ENCODE data around the gene B3GNT2.

DNA sequence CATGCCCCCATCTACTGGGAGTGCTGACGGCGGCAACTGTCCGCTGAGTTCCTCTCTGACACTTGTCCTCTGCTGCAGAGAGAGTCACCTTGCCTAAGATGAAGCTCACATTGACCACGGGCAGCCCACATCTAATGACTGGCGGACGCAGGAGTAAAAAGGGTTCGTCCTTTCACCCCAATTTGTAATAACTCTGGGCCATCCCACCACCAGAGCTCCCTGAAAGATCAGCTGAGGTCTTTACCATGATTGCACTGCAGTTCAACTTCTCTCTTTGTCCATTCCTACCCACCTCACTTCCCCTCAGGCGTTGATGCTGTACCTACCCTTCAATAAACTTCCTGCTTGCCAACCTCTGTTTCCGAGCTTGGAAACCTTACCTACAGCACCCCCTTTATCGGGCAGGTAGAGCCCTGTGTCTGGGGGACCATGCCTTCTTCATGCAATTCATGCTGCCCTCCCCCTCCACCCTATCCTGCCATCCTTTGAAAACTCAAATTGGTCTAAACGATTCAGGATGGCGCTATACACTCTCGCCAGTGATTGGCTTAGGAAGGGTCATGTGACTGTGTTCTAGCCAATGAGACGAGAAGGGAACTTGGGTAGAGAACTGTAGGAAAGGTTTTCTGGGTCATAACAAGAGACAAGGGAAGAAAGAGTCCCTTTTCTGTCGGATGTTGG, 10.3 kb upstream of the B3GNT2 start:
- TF ChIP-seq, protein P1, sequence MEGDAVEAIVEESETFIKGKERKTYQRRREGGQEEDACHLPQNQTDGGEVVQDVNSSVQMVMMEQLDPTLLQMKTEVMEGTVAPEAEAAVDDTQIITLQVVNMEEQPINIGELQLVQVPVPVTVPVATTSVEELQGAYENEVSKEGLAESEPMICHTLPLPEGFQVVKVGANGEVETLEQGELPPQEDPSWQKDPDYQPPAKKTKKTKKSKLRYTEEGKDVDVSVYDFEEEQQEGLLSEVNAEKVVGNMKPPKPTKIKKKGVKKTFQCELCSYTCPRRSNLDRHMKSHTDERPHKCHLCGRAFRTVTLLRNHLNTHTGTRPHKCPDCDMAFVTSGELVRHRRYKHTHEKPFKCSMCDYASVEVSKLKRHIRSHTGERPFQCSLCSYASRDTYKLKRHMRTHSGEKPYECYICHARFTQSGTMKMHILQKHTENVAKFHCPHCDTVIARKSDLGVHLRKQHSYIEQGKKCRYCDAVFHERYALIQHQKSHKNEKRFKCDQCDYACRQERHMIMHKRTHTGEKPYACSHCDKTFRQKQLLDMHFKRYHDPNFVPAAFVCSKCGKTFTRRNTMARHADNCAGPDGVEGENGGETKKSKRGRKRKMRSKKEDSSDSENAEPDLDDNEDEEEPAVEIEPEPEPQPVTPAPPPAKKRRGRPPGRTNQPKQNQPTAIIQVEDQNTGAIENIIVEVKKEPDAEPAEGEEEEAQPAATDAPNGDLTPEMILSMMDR (IDR thresholded peaks at IDR 0.05), result no peak
- TF ChIP-seq POLR2A (IDR thresholded peaks at IDR 0.05), result no peak
